Chondrocyte (in vitro differentiated cells): ENCODE data around the gene ODF2. TPM values are rescaled to one million over a fixed set of nuclear protein-coding genes. Genes with fewer than 3 reads are reported as not detected.

Source experiments
- DNase-seq: peaks from one replicate; pipeline ENCODE4 v3.0.0; 2021; ENCODE audit warnings: mixed read lengths, low spot score
- H3K27ac Mint-ChIP-seq: one replicate; pipeline ENCODE4 v1.8.0; 2021; ENCODE audit warnings: mild to moderate bottlenecking, moderate library complexity, mixed read lengths; ENCODE audit not compliant: unreplicated experiment
- H3K27me3 Mint-ChIP-seq: 2 replicates; pipeline ENCODE4 v1.8.0; 2021; ENCODE audit warnings: low read depth, mixed read lengths
- H3K36me3 Mint-ChIP-seq: 2 replicates; pipeline ENCODE4 v1.8.0; 2021; ENCODE audit warnings: low read depth, mixed read lengths
- H3K4me1 Mint-ChIP-seq: 2 replicates; pipeline ENCODE4 v1.8.0; 2021; ENCODE audit warnings: low read depth, mild to moderate bottlenecking, mixed read lengths
- H3K4me3 Mint-ChIP-seq: one replicate; pipeline ENCODE4 v1.8.0; 2021; ENCODE audit warnings: mild to moderate bottlenecking, moderate library complexity, mixed read lengths; ENCODE audit not compliant: unreplicated experiment
- H3K9me3 Mint-ChIP-seq: 2 replicates; pipeline ENCODE4 v1.8.0; 2021; ENCODE audit warnings: low read depth, mixed read lengths
- total RNA-seq: library from RNA; stranded (reverse); gene quantifications from 3 replicates; pipeline ENCODE4 v1.2.1, GENCODE V29; 2021
- TF ChIP-seq, protein P1 (sequence below): fragments of 200-600 bp; sonication (generic); IDR thresholded peaks from 2 replicates; pipeline ENCODE4 v1.5.0; 2021; ENCODE audit warnings: antibody characterized with exemption, mild to moderate bottlenecking, moderate library complexity

The ODF2 gene
- total RNA-seq, 1 donor from 2014 or later = 25.6 TPM

- Mint-ChIP-seq H3K4me3 (no peak overlapping the region), H3K9me3 (no peaks in the 10 kb centered on the region), H3K27ac (no peak overlapping the region), H3K27me3 (no peaks in the 10 kb centered on the region), H3K36me3 (peaks cover 32% of the 10 kb centered on the region), H3K4me1 (no peaks in the 10 kb centered on the region)
- TF ChIP-seq, protein P1, sequence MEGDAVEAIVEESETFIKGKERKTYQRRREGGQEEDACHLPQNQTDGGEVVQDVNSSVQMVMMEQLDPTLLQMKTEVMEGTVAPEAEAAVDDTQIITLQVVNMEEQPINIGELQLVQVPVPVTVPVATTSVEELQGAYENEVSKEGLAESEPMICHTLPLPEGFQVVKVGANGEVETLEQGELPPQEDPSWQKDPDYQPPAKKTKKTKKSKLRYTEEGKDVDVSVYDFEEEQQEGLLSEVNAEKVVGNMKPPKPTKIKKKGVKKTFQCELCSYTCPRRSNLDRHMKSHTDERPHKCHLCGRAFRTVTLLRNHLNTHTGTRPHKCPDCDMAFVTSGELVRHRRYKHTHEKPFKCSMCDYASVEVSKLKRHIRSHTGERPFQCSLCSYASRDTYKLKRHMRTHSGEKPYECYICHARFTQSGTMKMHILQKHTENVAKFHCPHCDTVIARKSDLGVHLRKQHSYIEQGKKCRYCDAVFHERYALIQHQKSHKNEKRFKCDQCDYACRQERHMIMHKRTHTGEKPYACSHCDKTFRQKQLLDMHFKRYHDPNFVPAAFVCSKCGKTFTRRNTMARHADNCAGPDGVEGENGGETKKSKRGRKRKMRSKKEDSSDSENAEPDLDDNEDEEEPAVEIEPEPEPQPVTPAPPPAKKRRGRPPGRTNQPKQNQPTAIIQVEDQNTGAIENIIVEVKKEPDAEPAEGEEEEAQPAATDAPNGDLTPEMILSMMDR = no peak
- DNase-seq = no peak
These were observed 73.4 kb downstream of the ODF2 start for GRCh38 chr9:128529191-128529590.

- Mint-ChIP-seq H3K36me3 (peaks cover 32% of the 10 kb centered on the region), H3K27ac (no peak overlapping the region), H3K27me3 (no peaks in the 10 kb centered on the region), H3K9me3 (no peaks in the 10 kb centered on the region), H3K4me1 (no peaks in the 10 kb centered on the region), H3K4me3 (no peak overlapping the region)
- TF ChIP-seq, protein P1 = no peak
- DNase-seq = no peak
These were observed 76.8 kb downstream of the ODF2 start for GRCh38 chr9:128532581-128532980.

DNA sequence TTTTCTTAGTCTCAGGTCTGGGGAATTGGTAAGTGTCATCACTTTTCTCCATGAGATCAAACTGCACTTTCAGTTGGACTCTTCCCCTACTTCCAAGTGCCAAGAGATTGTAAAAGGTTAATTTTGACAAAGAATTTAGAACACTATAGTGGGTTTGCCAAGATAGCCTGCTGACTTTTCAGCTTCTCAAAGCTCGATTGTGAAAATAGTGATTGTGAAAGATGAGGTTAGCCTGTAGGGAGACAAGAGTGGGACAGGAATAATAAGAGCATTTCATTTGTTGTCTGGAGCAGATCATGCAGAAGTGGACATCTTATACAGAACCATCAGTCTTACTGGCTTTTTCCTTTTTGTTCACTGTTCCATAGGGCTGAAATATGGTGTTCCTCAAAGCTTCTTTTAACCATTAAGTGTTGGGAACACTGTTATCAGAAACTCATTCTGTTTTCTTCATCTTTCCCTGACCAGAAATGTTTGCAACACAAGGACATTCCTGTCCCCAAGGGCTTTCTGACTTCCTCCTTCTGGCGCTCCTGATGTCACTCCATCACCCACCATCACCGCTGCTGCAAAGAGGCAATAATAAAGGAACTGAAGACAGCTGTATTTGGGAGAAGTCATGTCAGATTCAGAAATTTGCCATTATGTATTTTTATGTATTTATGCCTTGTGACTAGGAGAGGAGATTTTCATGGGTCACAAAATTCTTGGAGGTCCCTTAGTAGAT lies 85.0 kb downstream of the ODF2 start:
- DNase-seq = no peak
- TF ChIP-seq, protein P1 = no peak
- Mint-ChIP-seq H3K4me3 (no peak overlapping the region), H3K27ac (no peak overlapping the region), H3K4me1 (no peaks in the 10 kb centered on the region), H3K27me3 (no peaks in the 10 kb centered on the region), H3K9me3 (no peaks in the 10 kb centered on the region), H3K36me3 (peaks cover 43% of the 10 kb centered on the region)

- Mint-ChIP-seq H3K36me3 (peaks cover 11% of the 10 kb centered on the region), H3K4me1 (peaks cover 27% of the 10 kb centered on the region), H3K9me3 (no peaks in the 10 kb centered on the region), H3K4me3 (no peak overlapping the region), H3K27me3 (no peaks in the 10 kb centered on the region), H3K27ac (no peak overlapping the region)
- DNase-seq = no peak
- TF ChIP-seq, protein P1 = no peak
These were observed 90.7 kb downstream of the ODF2 start for GRCh38 chr9:128546504-128546903.

GRCh38 chr9:128548876-128549275 lies 93.1 kb downstream of the ODF2 start:
- TF ChIP-seq, protein P1 = no peak
- Mint-ChIP-seq H3K4me3 (no peak overlapping the region), H3K4me1 (peaks cover 32% of the 10 kb centered on the region), H3K27ac (no peak overlapping the region), H3K27me3 (no peaks in the 10 kb centered on the region), H3K36me3 (no peaks in the 10 kb centered on the region), H3K9me3 (no peaks in the 10 kb centered on the region)
- no peak for DNase-seq
